GM19035 (cell line): Measurements from ENCODE around the gene OR6N2.
A peak's percentile ranks its signal among the peaks of the same experiment; 100 is the strongest.

Source experiments
- ATAC-seq: cut with Tn5 transposase; IDR thresholded peaks from one replicate; pipeline ENCODE4 v1.9.1; 2021; ENCODE audit not compliant: unreplicated experiment

OR6N2 gene

GRCh38 chr1:158781104-158781503 lies at the start of gene OR6N2:
OR6N2 (minus strand) TSS chr1:158781204; CDS start chr1:158777635, 3,569 bp downstream.
- no peak for ATAC-seq

- peak; percentile 60 for ATAC-seq
Measured at GRCh38 chr1:158830074-158830677, 49.2 kb upstream of the OR6N2 start.

GRCh38 chr1:158821723-158822122 lies 40.7 kb upstream of the OR6N2 start:
- ATAC-seq, result no peak

GRCh38 chr1:158819461-158820443 lies 38.7 kb upstream of the OR6N2 start:
- ATAC-seq, result peak; percentile 93

- ATAC-seq, result peak; percentile 14
Measured at GRCh38 chr1:158818975-158819431, 38.0 kb upstream of the OR6N2 start.

- ATAC-seq, result no peak
Measured at GRCh38 chr1:158818560-158818959, 37.6 kb upstream of the OR6N2 start.

GRCh38 chr1:158814970-158815369 lies 34.0 kb upstream of the OR6N2 start:
- no peak for ATAC-seq

GRCh38 chr1:158813164-158813563 lies 32.2 kb upstream of the OR6N2 start:
- no peak for ATAC-seq

- no peak for ATAC-seq
Measured at GRCh38 chr1:158812336-158812735, 31.3 kb upstream of the OR6N2 start.

GRCh38 chr1:158810311-158810710 lies 29.3 kb upstream of the OR6N2 start:
- no peak for ATAC-seq

- no peak for ATAC-seq
Measured at GRCh38 chr1:158809862-158810261, 28.9 kb upstream of the OR6N2 start.

- no peak for ATAC-seq
Measured at GRCh38 chr1:158809256-158809655, 28.3 kb upstream of the OR6N2 start.

GRCh38 chr1:158806916-158807536 lies 26.0 kb upstream of the OR6N2 start:
- no peak for ATAC-seq

GRCh38 chr1:158803678-158804077 lies 22.7 kb upstream of the OR6N2 start:
- no peak for ATAC-seq

- no peak for ATAC-seq
Measured at GRCh38 chr1:158801396-158801795, 20.4 kb upstream of the OR6N2 start.

- ATAC-seq, result no peak
Measured at GRCh38 chr1:158800526-158800925, 19.5 kb upstream of the OR6N2 start.

- ATAC-seq, result no peak
Measured at GRCh38 chr1:158799689-158800088, 18.7 kb upstream of the OR6N2 start.

GRCh38 chr1:158798531-158798930 lies 17.5 kb upstream of the OR6N2 start:
- ATAC-seq, result no peak

- ATAC-seq, result no peak
Measured at GRCh38 chr1:158794247-158794646, 13.2 kb upstream of the OR6N2 start.

GRCh38 chr1:158793604-158794003 lies 12.6 kb upstream of the OR6N2 start:
- ATAC-seq, result no peak
